ENCODE results near the gene CDH24. TPM values are rescaled to one million over a fixed set of nuclear protein-coding genes. Genes with fewer than 3 reads are reported as not detected.

CDH24 gene
- total and polyA plus RNA-seq, 2 of the 4 experiments (the other 2 are of a cell fraction) = 3.9 to 24.4 TPM

- H3K9me3 ChIP-seq (ENCODE audit: control insufficient read depth, insufficient read depth, low read length) = no peaks in the 10 kb centered on the region
- peak; percentile 56 for ATAC-seq (ENCODE audit: low read depth)
- ChIA-PET POLR2A (ENCODE audit: unreplicated experiment) (interaction anchor here (0.6 kb wide), 2 partner anchors 107 to 142 kb away, joined by 7 to 29 read pairs; no protein-coding TSS in a partner anchor), CTCF (interaction anchor here (0.5 to 2.9 kb wide), 5 partner anchors 8 to 232 kb away, joined by 3 to 11 read pairs (median 4); partner anchors contain the start of gene ACIN1)
- H3K36me3 ChIP-seq (ENCODE audit: control insufficient read depth, insufficient read depth, low read length) = peaks cover 36% of the 10 kb centered on the region
- WGBS, 2 experiments (ENCODE audit: extremely low coverage in 2 of 2, insufficient read length in 1 of 2) = no CpG with 5 or more reads among the region's 3 CpGs
- no peak overlapping the region for H3K4me2 ChIP-seq (ENCODE audit: low read depth, low read length)
- no peak overlapping the region for H3K23ac ChIP-seq (ENCODE audit: low read depth, low read length)
- no peaks in the 10 kb centered on the region; the same call in 1 of the 2 replicates for H3K4me1 ChIP-seq (ENCODE audit: control insufficient read depth, insufficient read depth, low read length)
- H2BK120ac ChIP-seq (ENCODE audit: low read depth, low read length) = no peak overlapping the region
- H4K8ac ChIP-seq (ENCODE audit: low read depth in 2 of 2, low read length in 2 of 2) = no peak overlapping the region
- no peak overlapping the region for H4K5ac ChIP-seq (ENCODE audit: low read depth, low read length)
- H3K14ac ChIP-seq (replicated peaks; ENCODE audit: low read depth, low read length) = no peak overlapping the region
- H4K20me1 ChIP-seq (ENCODE audit: insufficient read depth, low read length) = no peaks in the 10 kb centered on the region
- no peak overlapping the region for H2BK15ac ChIP-seq (ENCODE audit: low read depth, low read length)
- dilution Hi-C loops (cut with HindIII; ENCODE audit: low sequenced_read_pairs, unreplicated experiment) = no loop called here
- H3K9ac ChIP-seq (ENCODE audit: low read depth, low read length) = no peak overlapping the region
- H4K91ac ChIP-seq (ENCODE audit: insufficient read depth, low read depth, low read length) = no peak overlapping the region
- no peak overlapping the region for H2BK5ac ChIP-seq (ENCODE audit: low read depth, low read length, poor library complexity, severe bottlenecking)
- no peaks in the 10 kb centered on the region for H3K9me1 ChIP-seq (ENCODE audit: insufficient read depth, low read length)
- no peak overlapping the region for H3K56ac ChIP-seq (ENCODE audit: extremely low read depth, insufficient read depth, low read length)
- H2BK20ac ChIP-seq (ENCODE audit: low read depth, low read length) = no peak overlapping the region
- no peak overlapping the region for H2AK9ac ChIP-seq (replicated peaks; ENCODE audit: low read depth, low read length, poor library complexity)
- intact Hi-C loops (cut with micrococcal nuclease) = loop anchor here (1.0 kb wide), 1 partner anchor 13 kb away; no protein-coding TSS in a partner anchor
- no peaks in the 10 kb centered on the region for H3K27me3 ChIP-seq (ENCODE audit: control insufficient read depth, insufficient read depth, low read length)
- no peak overlapping the region for H2AFZ ChIP-seq (replicated peaks; ENCODE audit: low read length, poor library complexity)
- TF ChIP-seq MAZ (IDR thresholded peaks at IDR 0.05; ENCODE audit: borderline replicate concordance, low read depth, low read length) (no peak), RCOR1 (IDR thresholded peaks at IDR 0.05; ENCODE audit: insufficient replicate concordance, low read length) (no peak), SMC3 (IDR thresholded peaks at IDR 0.05; ENCODE audit: low read depth, low read length) (no peak), RAD21 (IDR thresholded peaks at IDR 0.05; ENCODE audit: low read length) (no peak), NFE2L2 (IDR thresholded peaks at IDR 0.05; ENCODE audit: low read depth, low read length) (no peak), CEBPB (IDR thresholded peaks at IDR 0.05; ENCODE audit: low read depth, low read length) (peak; percentile 44), POLR2A (IDR thresholded peaks at IDR 0.05; ENCODE audit: low read depth, low read length) (no peak), ELK1 (IDR thresholded peaks at IDR 0.05; ENCODE audit: borderline replicate concordance, low read depth, low read length) (no peak)
- H2AK5ac ChIP-seq (ENCODE audit: low read depth, low read length) = no peak overlapping the region
- H3K18ac ChIP-seq (ENCODE audit: low read depth, low read length) = no peak overlapping the region
- H3K4me3 ChIP-seq (ENCODE audit: insufficient read depth, low read depth, low read length) = no peak overlapping the region
- DNase-seq = peak; percentile 27
- BruUV-seq (replicated peaks) = no TSS peak
- no peak overlapping the region for H3K4ac ChIP-seq (ENCODE audit: low read depth, low read length)
- peaks cover 26 to 31% of the 10 kb centered on the region in 2 experiments for H3K79me1 ChIP-seq (ENCODE audit: low read depth in 1 of 2, low read length in 2 of 2)
- no peak overlapping the region for H3K27ac ChIP-seq (ENCODE audit: insufficient read depth, low read length)
- in situ Hi-C loops (cut with MboI; ENCODE audit: low sequenced_read_pairs) = loop anchor here (25.0 kb wide), 1 partner anchor 1052 kb away; the partner anchor contains the start of genes EMC9, FITM1, PSME1 and PSME2
These were observed 28.1 kb upstream of the CDH24 start for GRCh38 chr14:23085458-23085857.

All from IMR-90 (cell line).